Jurkat, Clone E6-1 (cell line): ENCODE measurements around the gene SGK1.
"Not testable (repeated sequence)": the region's sequence is repeated elsewhere in the genome, so short reads cannot be mapped to it uniquely, and the experiment has no call there.

Experiments
- DNase-seq: peaks from one replicate; pipeline ENCODE4 v3.0.0-alpha.2; 2011; ENCODE audit warnings: low read depth, low spot score
- H3K4me3 ChIP-seq: 2 replicates; pipeline ENCODE4 v1.5.1; 2011; ENCODE audit warnings: mild to moderate bottlenecking, low read length, control low read depth, moderate library complexity

Gene SGK1

GRCh38 chr6:134267917-134268361 lies 50.0 kb downstream of the SGK1 start:
- DNase-seq: no peak
- no peak overlapping the region for H3K4me3 ChIP-seq

DNA sequence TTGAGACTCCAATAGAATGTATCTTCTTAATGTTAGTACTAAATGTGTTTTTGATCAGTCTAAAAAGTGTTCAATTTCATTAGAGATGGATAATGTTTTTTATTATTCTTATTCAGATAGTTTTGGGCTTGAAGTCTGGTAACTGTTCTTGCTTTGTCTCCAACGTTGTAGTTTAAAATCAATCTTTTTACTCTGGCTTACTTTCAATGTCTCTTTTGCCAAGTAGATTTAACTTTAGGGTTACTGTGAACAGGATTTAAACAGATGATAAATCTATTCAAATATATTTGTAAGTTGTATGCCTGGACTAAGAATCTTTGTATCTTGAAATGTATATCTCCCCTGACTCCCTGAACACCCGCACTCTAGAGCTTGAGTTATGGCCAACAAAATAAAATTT lies 51.1 kb downstream of the SGK1 start:
- DNase-seq: no peak
- H3K4me3 ChIP-seq: no peak overlapping the region

DNA sequence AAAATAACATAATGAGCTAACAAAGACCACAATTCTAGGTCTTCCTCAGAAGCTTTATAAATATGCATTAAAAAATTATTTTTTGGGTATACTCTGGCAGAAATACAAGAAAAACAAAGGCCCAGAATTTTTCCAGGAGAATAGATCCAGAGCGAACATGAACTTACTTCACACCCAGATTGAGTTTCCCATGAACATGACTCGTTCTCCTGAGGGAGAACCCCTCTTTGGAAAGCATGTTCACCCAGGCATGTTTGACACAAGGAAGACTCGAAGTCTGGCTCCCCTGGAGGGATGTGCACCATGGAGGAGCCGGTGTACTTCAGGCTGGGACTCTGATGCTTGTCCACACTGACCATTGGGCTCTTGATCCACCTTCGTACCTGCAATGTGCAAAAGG lies 56.1 kb downstream of the SGK1 start:
- no peak overlapping the region for H3K4me3 ChIP-seq
- DNase-seq: no peak

GRCh38 chr6:134258849-134259306 lies 59.0 kb downstream of the SGK1 start:
- no peak overlapping the region for H3K4me3 ChIP-seq
- DNase-seq: no peak

- no peak for DNase-seq
- H3K4me3 ChIP-seq: no peak overlapping the region
Observed at GRCh38 chr6:134257516-134257915, 60.4 kb downstream of the SGK1 start.

DNA sequence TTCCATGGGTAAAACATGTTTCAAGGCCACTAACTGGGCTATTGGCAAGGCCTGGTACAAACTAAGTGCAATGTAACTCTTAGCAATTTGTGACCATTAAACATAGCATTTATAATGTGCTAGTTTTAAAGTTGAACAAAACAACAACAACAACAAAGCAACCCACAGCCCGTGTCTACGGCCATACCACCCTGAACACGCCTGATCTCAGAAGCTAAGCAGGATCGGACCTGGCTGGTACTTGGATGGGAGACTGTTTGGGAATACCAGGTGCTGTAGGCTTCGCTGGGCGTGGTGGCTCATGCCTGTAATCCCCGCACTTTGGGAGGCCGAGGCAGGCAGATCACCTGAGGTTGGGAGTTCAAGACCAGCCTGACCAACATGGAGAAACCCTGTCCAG lies 61.0 kb downstream of the SGK1 start:
- H3K4me3 ChIP-seq: no peak overlapping the region
- DNase-seq: no peak

DNA sequence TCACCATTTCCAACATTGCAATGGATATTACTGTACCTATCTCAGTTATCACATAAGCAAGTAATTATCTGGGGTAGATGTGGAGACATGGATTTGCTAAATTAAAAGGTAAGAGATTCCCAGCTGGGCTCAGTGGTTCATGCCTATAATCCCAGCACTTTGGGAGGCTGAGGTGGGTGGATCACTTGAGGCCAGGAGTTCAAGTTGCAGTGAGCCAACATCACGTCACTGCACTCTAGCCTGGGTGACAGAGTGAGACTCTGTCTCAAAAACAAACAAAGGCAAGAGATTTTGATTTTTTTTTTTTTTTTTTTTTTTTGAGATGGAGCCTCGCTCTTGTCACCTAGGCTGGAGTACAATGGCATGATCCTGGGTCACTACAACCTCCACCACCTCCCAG lies 62.6 kb downstream of the SGK1 start:
- not testable (repeated sequence) for DNase-seq, H3K4me3 ChIP-seq

GRCh38 chr6:134254118-134254517 lies 63.8 kb downstream of the SGK1 start:
- no peak for DNase-seq
- no peak overlapping the region for H3K4me3 ChIP-seq

DNA sequence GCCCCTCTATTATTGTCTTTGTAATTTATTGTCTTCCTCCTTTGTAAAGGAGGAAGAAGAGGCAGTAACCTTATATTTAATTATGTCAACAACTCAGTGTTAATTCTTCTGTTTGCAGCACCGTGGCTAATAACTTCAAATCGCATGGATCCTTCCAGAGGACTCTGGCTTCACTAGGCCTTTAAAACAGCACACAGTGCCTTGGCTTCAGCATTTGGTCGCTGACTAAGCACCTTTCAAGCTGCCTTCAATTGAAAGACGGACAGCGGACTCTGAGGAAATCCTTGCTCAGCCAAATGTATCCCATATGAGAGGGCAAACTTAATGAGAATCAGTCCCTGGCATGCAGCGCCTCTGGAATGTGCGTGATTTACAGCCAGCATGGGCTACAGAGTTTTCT lies 64.2 kb downstream of the SGK1 start:
- DNase-seq: no peak
- no peak overlapping the region for H3K4me3 ChIP-seq

DNA sequence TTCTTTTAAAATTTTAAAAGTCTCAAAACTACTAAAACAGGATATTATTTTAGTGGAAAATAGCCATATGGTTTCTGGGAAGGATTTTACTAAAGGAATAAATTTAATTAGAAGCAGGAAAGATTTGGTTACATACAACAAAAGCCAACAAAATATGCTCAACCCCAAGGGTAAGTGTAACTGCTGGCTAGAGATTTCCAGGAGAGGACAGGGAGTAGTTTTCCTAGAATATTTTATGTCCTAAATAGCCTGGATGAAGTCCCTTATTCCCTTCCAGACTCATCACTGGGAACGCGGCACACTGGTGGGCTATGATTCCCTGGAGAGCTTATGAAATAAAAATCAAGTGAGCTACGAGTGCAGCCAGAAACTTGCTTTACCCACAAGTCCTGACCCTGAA lies 66.6 kb downstream of the SGK1 start:
- DNase-seq: no peak
- no peak overlapping the region for H3K4me3 ChIP-seq

GRCh38 chr6:134250776-134251175 lies 67.1 kb downstream of the SGK1 start:
- no peak for DNase-seq

DNA sequence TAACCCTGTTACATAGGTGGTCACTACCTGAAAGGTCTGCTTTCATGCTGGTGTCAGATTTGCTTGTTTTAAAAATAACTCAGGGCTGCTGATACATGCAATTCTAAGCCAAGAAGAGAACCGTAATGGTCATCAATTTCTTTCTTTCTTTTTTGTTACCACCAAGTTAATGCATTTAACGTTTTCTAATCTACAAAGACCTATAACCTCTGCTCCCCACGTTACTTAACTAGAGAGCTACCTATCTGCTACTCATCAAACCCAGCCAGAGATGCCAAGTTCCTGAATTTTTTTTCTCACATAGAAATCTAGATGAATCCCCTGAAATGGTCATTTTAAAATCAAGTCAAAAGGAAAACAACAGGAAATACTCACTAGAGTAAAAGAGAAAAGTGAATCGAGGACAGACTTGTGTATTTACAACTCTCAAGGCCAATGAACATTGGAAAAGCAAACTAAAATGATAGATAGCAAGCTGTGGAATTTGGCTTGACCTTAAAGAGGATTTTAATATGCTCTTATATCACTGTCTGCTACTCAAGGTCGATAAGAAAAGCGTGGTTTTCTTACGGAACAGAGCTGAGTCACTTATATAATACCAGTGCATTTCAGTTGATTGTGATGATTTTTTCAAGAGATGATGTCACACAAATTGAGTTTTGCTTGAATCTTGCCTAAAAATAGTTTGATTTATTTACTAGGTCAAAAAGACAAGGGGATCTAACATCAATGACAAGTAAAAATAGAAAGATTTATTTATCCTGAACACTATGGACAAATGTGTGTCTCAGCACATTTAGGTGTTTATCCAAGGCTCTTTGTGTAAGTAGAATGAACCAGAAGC lies 67.9 kb downstream of the SGK1 start:
- DNase-seq: no peak
- H3K4me3 ChIP-seq: no peak overlapping the region

More at GRCh38 chr6:134250776-134251175, 67.1 kb downstream of the SGK1 start:
- no peak overlapping the region for H3K4me3 ChIP-seq

GRCh38 chr6:134249239-134249758 lies 68.6 kb downstream of the SGK1 start:
- DNase-seq: no peak
- H3K4me3 ChIP-seq: no peak overlapping the region

- H3K4me3 ChIP-seq: 0 out of 2 replicates have a peak overlapping the region, but pooled peaks have one; percentile 7
Observed at GRCh38 chr6:134247844-134248580, 69.9 kb downstream of the SGK1 start.

GRCh38 chr6:134247231-134247833 lies 70.6 kb downstream of the SGK1 start:
- 0 out of 2 replicates have a peak overlapping the region, but pooled peaks have one; percentile 7 for H3K4me3 ChIP-seq
- peak; percentile 99 for DNase-seq

More at GRCh38 chr6:134247844-134248580, 69.9 kb downstream of the SGK1 start:
- DNase-seq: no peak

GRCh38 chr6:134245706-134246105 lies 72.2 kb downstream of the SGK1 start:
- DNase-seq: no peak
- no peak overlapping the region for H3K4me3 ChIP-seq

GRCh38 chr6:134245041-134245440 lies 72.9 kb downstream of the SGK1 start:
- no peak overlapping the region for H3K4me3 ChIP-seq
- peak; percentile 25 for DNase-seq

DNA sequence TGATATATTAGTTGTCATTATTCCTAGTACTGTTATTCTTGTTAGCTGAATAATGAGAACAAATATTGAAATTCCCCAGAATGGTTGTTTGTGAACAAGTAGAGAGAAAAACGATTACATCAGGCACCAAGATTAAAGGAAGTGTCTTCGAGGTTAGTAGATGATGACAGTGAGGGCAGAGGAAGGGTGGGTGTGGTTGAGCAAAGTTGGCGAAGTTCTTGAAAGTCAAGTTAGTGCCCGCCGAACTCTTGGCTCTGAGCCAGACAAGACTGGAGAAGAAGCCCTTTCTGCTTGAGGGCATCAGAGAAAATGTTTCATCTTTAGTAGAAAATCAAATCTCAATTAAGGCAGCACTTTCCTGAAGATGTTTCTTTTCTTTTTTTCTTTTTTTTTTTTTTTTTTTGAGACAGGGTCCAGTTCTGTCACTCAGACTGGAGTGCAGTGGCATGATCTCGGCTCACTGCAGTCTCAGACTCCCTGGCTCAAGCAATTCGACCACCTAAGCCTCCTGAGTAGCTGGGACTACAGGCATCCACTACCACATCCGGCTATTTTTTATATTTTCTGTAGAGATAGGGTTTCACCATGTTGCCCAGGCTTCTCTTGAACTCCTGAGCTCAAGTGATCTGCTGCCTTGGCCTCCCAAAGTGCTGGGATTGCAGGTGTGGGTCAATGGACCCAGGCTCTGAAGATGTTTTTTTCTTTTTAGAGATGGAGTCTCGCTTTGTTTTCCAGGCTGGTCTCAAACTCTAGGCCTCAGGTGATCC lies 77.1 kb downstream of the SGK1 start:
- no peak overlapping the region for H3K4me3 ChIP-seq
- DNase-seq: peak; percentile 92
